CD4-positive, alpha-beta T cell treated with Interleukin-4 for 4 hours (primary cell): ENCODE results near the gene MTCP1.

Source experiments
- DNase-seq: peaks from one replicate; pipeline ENCODE4 v3.0.0-alpha.2; 2020

MTCP1 gene

GRCh38 chrX:155052738-155053498, 18.0 kb downstream of the MTCP1 start:
- DNase-seq = no peak

- DNase-seq = peak; percentile 46
These were observed 21.8 kb downstream of the MTCP1 start for GRCh38 chrX:155048977-155049619.

- DNase-seq = no peak
These were observed 24.0 kb downstream of the MTCP1 start for GRCh38 chrX:155046811-155047528.

GRCh38 chrX:155046129-155046810, 24.7 kb downstream of the MTCP1 start:
- DNase-seq = no peak

- DNase-seq = no peak
These were observed 35.2 kb downstream of the MTCP1 start for GRCh38 chrX:155035688-155036087.

- no peak for DNase-seq
These were observed 39.3 kb downstream of the MTCP1 start for GRCh38 chrX:155031657-155032056.

- no peak for DNase-seq
These were observed 42.1 kb downstream of the MTCP1 start for GRCh38 chrX:155028877-155029291.

- DNase-seq = no peak
These were observed 42.8 kb downstream of the MTCP1 start for GRCh38 chrX:155028129-155028528.

- peak; percentile 13 for DNase-seq
These were observed 43.3 kb downstream of the MTCP1 start for GRCh38 chrX:155027509-155028066.

GRCh38 chrX:155026727-155027508, 44.0 kb downstream of the MTCP1 start, which contains the start of gene FUNDC2:
FUNDC2 (plus strand) TSS chrX:155026844; CDS start chrX:155026939, 95 bp downstream.
- DNase-seq = peak; percentile 97

GRCh38 chrX:155026420-155026726, 44.6 kb downstream of the MTCP1 start:
- DNase-seq = no peak

- no peak for DNase-seq
These were observed 46.8 kb downstream of the MTCP1 start for GRCh38 chrX:155023907-155024833.

- DNase-seq = no peak
These were observed 48.4 kb downstream of the MTCP1 start, which contains the start of gene F8 for GRCh38 chrX:155022585-155022984. F8 (minus strand) TSS chrX:155022723; CDS start chrX:155022552, 171 bp downstream.

- no peak for DNase-seq
These were observed 50.3 kb downstream of the MTCP1 start for GRCh38 chrX:155020591-155020990.
